C4-2B (cell line): Measurements from ENCODE around the gene NECAB2.

Experiments
- ZFX ChIP-seq: fragments of 450-650 bp; IDR thresholded peaks from 2 replicates; pipeline ENCODE4 v1.6.1; 2017
- TF ChIP-seq, protein P1 (sequence below): fragments of 450-650 bp; conservative IDR thresholded peaks from 2 replicates; pipeline ENCODE4 v1.5.1; 2017; ENCODE audit warnings: mild to moderate bottlenecking

DNA sequence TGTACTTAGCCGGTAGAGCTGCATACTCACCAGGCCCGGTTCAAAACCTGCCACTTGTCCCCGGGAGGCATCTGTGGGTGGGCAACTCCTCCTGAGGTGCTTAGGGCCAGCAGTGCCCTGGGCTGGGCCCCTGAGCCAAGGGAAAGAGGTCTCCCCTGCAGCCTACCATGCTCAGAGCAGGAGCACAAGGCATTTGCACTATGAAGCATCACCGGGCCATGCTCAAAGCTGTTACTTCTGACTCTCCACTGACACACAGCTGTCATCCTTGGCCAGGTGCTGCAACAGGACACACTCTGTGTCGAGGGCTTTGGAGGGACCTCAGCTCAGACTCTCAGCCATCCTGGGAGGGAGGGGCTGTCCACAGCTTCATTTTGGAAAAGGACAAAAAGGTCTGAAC is 37.3 kb downstream of the NECAB2 start:
- TF ChIP-seq, protein P1, sequence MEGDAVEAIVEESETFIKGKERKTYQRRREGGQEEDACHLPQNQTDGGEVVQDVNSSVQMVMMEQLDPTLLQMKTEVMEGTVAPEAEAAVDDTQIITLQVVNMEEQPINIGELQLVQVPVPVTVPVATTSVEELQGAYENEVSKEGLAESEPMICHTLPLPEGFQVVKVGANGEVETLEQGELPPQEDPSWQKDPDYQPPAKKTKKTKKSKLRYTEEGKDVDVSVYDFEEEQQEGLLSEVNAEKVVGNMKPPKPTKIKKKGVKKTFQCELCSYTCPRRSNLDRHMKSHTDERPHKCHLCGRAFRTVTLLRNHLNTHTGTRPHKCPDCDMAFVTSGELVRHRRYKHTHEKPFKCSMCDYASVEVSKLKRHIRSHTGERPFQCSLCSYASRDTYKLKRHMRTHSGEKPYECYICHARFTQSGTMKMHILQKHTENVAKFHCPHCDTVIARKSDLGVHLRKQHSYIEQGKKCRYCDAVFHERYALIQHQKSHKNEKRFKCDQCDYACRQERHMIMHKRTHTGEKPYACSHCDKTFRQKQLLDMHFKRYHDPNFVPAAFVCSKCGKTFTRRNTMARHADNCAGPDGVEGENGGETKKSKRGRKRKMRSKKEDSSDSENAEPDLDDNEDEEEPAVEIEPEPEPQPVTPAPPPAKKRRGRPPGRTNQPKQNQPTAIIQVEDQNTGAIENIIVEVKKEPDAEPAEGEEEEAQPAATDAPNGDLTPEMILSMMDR, result no peak
- no peak for TF ChIP-seq ZFX
